GM12878 (cell line): ENCODE measurements around the gene RBMS1. TPM values are rescaled to one million over a fixed set of nuclear protein-coding genes. Genes with fewer than 3 reads are reported as not detected.

Experiments used
- ATAC-seq: fragments of 200-7000 bp; cut with Tn5 transposase; 3 replicates; pipeline ENCODE4 v1.9.1; 2020; ENCODE audit warnings: mild to moderate bottlenecking, moderate library complexity
- BruUV-seq: library from RNA; stranded (reverse); fragments of 400-500 nt; replicated peaks from 2 replicates; lab custom pipeline; 2021; lab: Mats Ljungman, UMichigan
- CTCF ChIA-PET: fragments of 300-600 bp; sonication (Branson Sonifier 250); formaldehyde crosslinking; extraction: SDS; loops from one replicate; lab custom pipeline; 2021; ENCODE audit warnings: inconsistent platforms; lab: Yijun Ruan, JAX
- POLR2A ChIA-PET: fragments of 350-600 bp; formaldehyde crosslinking; extraction: SDS; loops from one replicate; lab custom pipeline; 2021; ENCODE audit warnings: inconsistent platforms; lab: Charles Lee
- RAD21 ChIA-PET: fragments of 300-600 bp; sonication (Branson Sonifier 250); formaldehyde crosslinking; loops from one replicate; lab custom pipeline; 2023; ENCODE audit warnings: antibody characterized with exemption; ENCODE audit not compliant: unreplicated experiment; lab: Charles Lee
- SMC1A ChIA-PET: fragments of 300-600 bp; sonication (Branson Sonifier 250); formaldehyde crosslinking; loops from one replicate; lab custom pipeline; 2023; ENCODE audit not compliant: unreplicated experiment, uncharacterized antibody; lab: Charles Lee
- DNase-seq: peaks from one replicate; pipeline ENCODE4 v3.0.0-alpha.2; 2011; ENCODE audit warnings: low read depth, low spot score
- FAIRE-seq: peaks from 3 replicates; lab custom pipeline; 2011; peaks lifted over from hg19 to GRCh38; lab: Jason Lieb, UNC
- H2AFZ ChIP-seq: 2 replicates; pipeline ENCODE4 v1.6.0; 2011; ENCODE audit warnings: low read depth, low read length, control low read depth; ENCODE audit not compliant: control insufficient read depth
- H3K27ac ChIP-seq: 2 replicates; pipeline ENCODE4 v1.5.1; 2011; ENCODE audit warnings: control low read depth; ENCODE audit not compliant: control insufficient read depth, insufficient read depth
- H3K27me3 ChIP-seq, 2 experiments: replicated peaks in 1 of 2; 2 replicates each; pipeline versions ENCODE4 v1.6.0 to v1.6.1; 2011; ENCODE audit warnings: low read length in 1 of 2; ENCODE audit not compliant: control insufficient read depth in 2 of 2, insufficient read depth in 2 of 2
- H3K36me3 ChIP-seq, 2 experiments: 2 replicates each; pipeline ENCODE4 v1.5.1; 2011; ENCODE audit warnings: low read length in 1 of 2; ENCODE audit not compliant: control insufficient read depth in 2 of 2, insufficient read depth in 2 of 2
- H3K4me1 ChIP-seq: 2 replicates; pipeline ENCODE4 v1.6.1; 2011; ENCODE audit warnings: mild to moderate bottlenecking, low read length, moderate library complexity, mixed read lengths; ENCODE audit not compliant: control insufficient read depth, insufficient read depth
- H3K4me2 ChIP-seq: 2 replicates; pipeline ENCODE4 v1.6.0; 2011; ENCODE audit warnings: control low read depth; ENCODE audit not compliant: control insufficient read depth, insufficient read depth
- H3K4me3 ChIP-seq: fragments of 200-600 bp; sonication (generic); 2 replicates; pipeline ENCODE4 v1.5.1; 2016
- H3K79me2 ChIP-seq: 2 replicates; pipeline ENCODE4 v1.6.0; 2011; ENCODE audit warnings: low read length; ENCODE audit not compliant: control insufficient read depth, insufficient read depth
- H3K9ac ChIP-seq: 2 replicates; pipeline ENCODE4 v1.8.0; 2011; ENCODE audit warnings: low read length, control low read depth, mixed read lengths; ENCODE audit not compliant: control insufficient read depth, insufficient read depth
- H3K9me3 ChIP-seq: replicated peaks from 3 replicates; pipeline ENCODE4 v1.5.1; 2011; ENCODE audit warnings: mild to moderate bottlenecking, low read length; ENCODE audit not compliant: control insufficient read depth, insufficient read depth
- H4K20me1 ChIP-seq: 2 replicates; pipeline ENCODE4 v1.6.0; 2011; ENCODE audit not compliant: control insufficient read depth, insufficient read depth
- BHLHE40 ChIP-seq, 2 experiments: fragments of 450-650 bp in 1 of 2; IDR thresholded peaks; 2 replicates each; pipeline ENCODE4 v1.6.1; 2011 to 2017; ENCODE audit warnings: low read depth in 2 of 2, borderline replicate concordance in 1 of 2, improper control_type of control experiment in 1 of 2, low read length in 1 of 2, mild to moderate bottlenecking in 1 of 2
- CUX1 ChIP-seq: IDR thresholded peaks from 2 replicates; pipeline ENCODE4 v1.6.1; 2012; ENCODE audit warnings: improper control_type of control experiment, low read depth, low read length; ENCODE audit not compliant: insufficient replicate concordance
- E2F4 ChIP-seq: IDR thresholded peaks from 2 replicates; pipeline ENCODE4 v1.6.1; 2012; ENCODE audit warnings: low read depth, low read length, improper control_type of control experiment
- HDGF ChIP-seq: fragments of 450-650 bp; IDR thresholded peaks from 2 replicates; pipeline ENCODE4 v1.6.1; 2016; ENCODE audit warnings: antibody characterized with exemption
- JUND ChIP-seq: IDR thresholded peaks from 2 replicates; pipeline ENCODE4 v1.6.1; 2012; ENCODE audit warnings: low read depth, mild to moderate bottlenecking, low read length, improper control_type of control experiment, moderate library complexity
- NFYA ChIP-seq: IDR thresholded peaks from 2 replicates; pipeline ENCODE4 v1.6.1; 2011; ENCODE audit warnings: low read depth, mild to moderate bottlenecking, low read length, improper control_type of control experiment, borderline replicate concordance
- NFYB ChIP-seq: IDR thresholded peaks from 2 replicates; pipeline ENCODE4 v1.6.1; 2011; ENCODE audit warnings: low read depth, mild to moderate bottlenecking, low read length, improper control_type of control experiment, moderate library complexity; ENCODE audit not compliant: insufficient read depth
- NR2C1 ChIP-seq: fragments of 450-650 bp; IDR thresholded peaks from 2 replicates; pipeline ENCODE4 v1.6.1; 2017; ENCODE audit warnings: antibody characterized with exemption, mild to moderate bottlenecking, moderate library complexity
- NR2C2 ChIP-seq: IDR thresholded peaks from 2 replicates; pipeline ENCODE4 v1.6.1; 2011; ENCODE audit warnings: borderline replicate concordance, low read depth; ENCODE audit not compliant: control insufficient read depth, insufficient read length
- ZBED1 ChIP-seq: IDR thresholded peaks from 2 replicates; pipeline ENCODE4 v1.6.1; 2016; ENCODE audit warnings: borderline replicate concordance
- ZBTB40 ChIP-seq: fragments of 450-650 bp; IDR thresholded peaks from 2 replicates; pipeline ENCODE4 v1.6.1; 2016; ENCODE audit warnings: mild to moderate bottlenecking, moderate library complexity, borderline replicate concordance
- WGBS: methylation state at CpG from one replicate; pipeline ENCODE4 v1.1.6; 2016; ENCODE audit warnings: low lambda C conversion rate; ENCODE audit not compliant: insufficient replicate concordance, insufficient coverage; ENCODE audit errors: missing lambda C conversion rate; 5-methylcytosine and 5-hydroxymethylcytosine counted together
- in situ Hi-C: fragments of 300-500 bp; cut with MboI; formaldehyde crosslinking; loops from 9 replicates; pipeline ENCODE4 v1.14.3; 2018; ENCODE audit warnings: mixed read lengths
- intact Hi-C: fragments of 100-400 bp; cut with micrococcal nuclease; formaldehyde crosslinking; loops from one replicate; pipeline ENCODE4 v1.14.2; 2022; ENCODE audit not compliant: unreplicated experiment
- polyA plus RNA-seq, 11 experiments: library from polyadenylated mRNA; depleted of rRNA in 4 of 11; unstranded in 6 of 11; stranded (reverse) in 5 of 11; fragments of >200 nt; fragmentation: Nextera tagmentation in 4 of 11; fragmentation: Illumina TruSeq in 1 of 11; extraction: Ambion mirVana in 4 of 11; extraction: Trizol in 1 of 11; gene quantifications; 1 replicate in 1 of 11; 2 replicates in 10 of 11; pipeline versions ENCODE4 v1.2.1 to v1.2.3, GENCODE V29; 2011 to 2016; ENCODE audit warnings: inconsistent platforms in 2 of 11, missing spikeins in 2 of 11, low read depth in 1 of 11
- total RNA-seq, 4 experiments: library from RNA; depleted of rRNA in 3 of 4; stranded (reverse); fragments of >200 nt in 3 of 4; fragmentation: Illumina TruSeq in 1 of 4; extraction: Trizol in 1 of 4; gene quantifications; 2 replicates each; pipeline versions ENCODE4 v1.2.1 to v1.2.3, GENCODE V29; 2013 to 2021

RBMS1 gene
- total and polyA plus RNA-seq, 10 of the 15 experiments (the other 5 are each of a cell fraction or from before 2014, with no cell fraction given): 0.04 to 0.31 (median 0.17) TPM; not detected in 1

- Histone ChIP-seq H3K79me2 (no peaks in the 10 kb centered on the region), H4K20me1 (no peaks in the 10 kb centered on the region), H3K27me3 (no peaks in the 10 kb centered on the region), H3K4me2 (no peak overlapping the region), H2AFZ (no peak overlapping the region), H3K9me3 (no peaks in the 10 kb centered on the region; the same call in 2 of the 3 replicates), H3K9ac (no peak overlapping the region), H3K27ac (no peak overlapping the region), H3K36me3 (no peaks in the 10 kb centered on the region), H3K4me3 (no peak overlapping the region), H3K4me1 (no peaks in the 10 kb centered on the region)
- no peak for DNase-seq
- in situ Hi-C loops: no loop called here
- 54% methylated on average over 3 of the region's 3 CpGs for WGBS
- ChIA-PET CTCF (interaction anchor here (1.1 kb wide), 1 partner anchor 80 kb away, joined by 6 read pairs; no protein-coding TSS in a partner anchor), POLR2A (interaction anchor here (0.6 kb wide), 1 partner anchor 540 kb away, joined by 3 read pairs; no protein-coding TSS in a partner anchor), SMC1A (no interaction called here), RAD21 (no interaction called here)
- no TSS peak for BruUV-seq
- intact Hi-C loops: loop anchor here (5.0 kb wide), 1 partner anchor 558 kb away; no protein-coding TSS in a partner anchor
- FAIRE-seq: no peak
- no peak for ATAC-seq
- TF ChIP-seq NFYB: no peak
- no peak for TF ChIP-seq NR2C2
- no peak for TF ChIP-seq HDGF
- TF ChIP-seq JUND: no peak
- no peak for TF ChIP-seq NFYA
- TF ChIP-seq NR2C1: no peak
- TF ChIP-seq BHLHE40 (IDR thresholded peaks at IDR 0.05; ENCODE audit: borderline replicate concordance in 1 of 2, low read depth in 2 of 2, low read length in 1 of 2): no peak
- no peak for TF ChIP-seq ZBED1
- TF ChIP-seq ZBTB40: no peak
- no peak for TF ChIP-seq E2F4
- TF ChIP-seq CUX1: no peak
Measured at GRCh38 chr2:160434254-160434948, 59.2 kb downstream of the RBMS1 start.
